B cell (primary cell): Measurements from ENCODE around the gene MAP1LC3B2. TPM values are rescaled to one million over a fixed set of nuclear protein-coding genes. Genes with fewer than 3 reads are reported as not detected.

Experiments used
- ATAC-seq: fragments of 200-7000 bp; cut with Tn5 transposase; one replicate; pipeline ENCODE4 v1.10.0; 2021; ENCODE audit warnings: low read depth, mild to moderate bottlenecking, moderate number of reproducible peaks, moderate library complexity
- CTCF ChIA-PET: fragments of 350-600 bp; sonication (Branson Sonifier 250); formaldehyde crosslinking; loops from one replicate; lab custom pipeline; 2021; ENCODE audit warnings: antibody characterized with exemption, inconsistent platforms; lab: Charles Lee
- POLR2A ChIA-PET: fragments of 350-600 bp; sonication (Branson Sonifier 250); formaldehyde crosslinking; loops from one replicate; lab custom pipeline; 2021; ENCODE audit warnings: antibody characterized with exemption; lab: Charles Lee
- DNase-seq: peaks from one replicate; pipeline ENCODE4 v3.0.0; 2013
- H2AFZ ChIP-seq: 2 replicates; pipeline ENCODE4 v1.6.1; 2012; ENCODE audit warnings: mild to moderate bottlenecking, low read depth, low read length; ENCODE audit not compliant: insufficient read depth, poor library complexity, severe bottlenecking
- H3K27ac ChIP-seq, 2 donors: 1 replicate in 1 of 2; 2 replicates in 1 of 2; pipeline ENCODE4 v1.5.1; 2012 to 2013; ENCODE audit warnings: low read length in 2 of 2, mild to moderate bottlenecking in 2 of 2, moderate library complexity in 1 of 2
- H3K27me3 ChIP-seq, 4 experiments: fragments of 200-600 bp in 1 of 4; sonication (generic) in 1 of 4; replicated peaks in 1 of 4; 1 replicate in 2 of 4; 2 replicates in 2 of 4; pipeline versions ENCODE4 v1.6.1 to v1.7.0; 2013 to 2016; ENCODE audit warnings: low read length in 3 of 4, mild to moderate bottlenecking in 2 of 4, mixed read lengths in 1 of 4, moderate library complexity in 1 of 4; ENCODE audit not compliant: insufficient read depth in 4 of 4, control insufficient read depth in 3 of 4; ENCODE audit errors: control extremely low read depth in 1 of 4
- H3K36me3 ChIP-seq, 2 experiments: replicated peaks in 1 of 2; 1 replicate in 1 of 2; 2 replicates in 1 of 2; pipeline versions ENCODE4 v1.6.1 to v1.7.1; 2013; ENCODE audit warnings: low read length in 1 of 2; ENCODE audit not compliant: insufficient read depth in 2 of 2, control insufficient read depth in 1 of 2; ENCODE audit errors: control extremely low read depth in 1 of 2, extremely low read depth in 1 of 2
- H3K4me1 ChIP-seq, 2 donors: fragments of 200-600 bp in 1 of 2; sonication (generic) in 1 of 2; 1 replicate in 1 of 2; 2 replicates in 1 of 2; pipeline versions ENCODE4 v1.5.1 to v1.6.1; 2013 to 2017; ENCODE audit warnings: low read length in 2 of 2; ENCODE audit not compliant: control insufficient read depth in 2 of 2, insufficient read depth in 2 of 2
- H3K4me2 ChIP-seq: replicated peaks from 2 replicates; pipeline ENCODE3; 2012; ENCODE audit warnings: mild to moderate bottlenecking, low read depth, low read length; ENCODE audit not compliant: poor library complexity, severe bottlenecking
- H3K4me3 ChIP-seq, 5 experiments: fragments of 200-600 bp in 1 of 5; sonication (generic) in 1 of 5; 1 replicate in 3 of 5; 2 replicates in 2 of 5; pipeline versions ENCODE4 v1.5.1 to v1.7.0; 2011 to 2016; ENCODE audit warnings: low read length in 4 of 5, mild to moderate bottlenecking in 4 of 5, low read depth in 2 of 5, control low read depth in 1 of 5, moderate library complexity in 1 of 5; ENCODE audit not compliant: insufficient read depth in 1 of 5; ENCODE audit errors: control extremely low read depth in 1 of 5, extremely low read depth in 1 of 5
- H3K79me2 ChIP-seq: fragments of 200-600 bp; sonication (generic); one replicate; pipeline ENCODE4 v1.6.0; 2016; ENCODE audit warnings: low read length; ENCODE audit not compliant: control insufficient read depth, insufficient read depth
- H3K9ac ChIP-seq: fragments of 200-600 bp; sonication (generic); 2 replicates; pipeline ENCODE4 v1.6.1; 2017; ENCODE audit warnings: mild to moderate bottlenecking, low read length, moderate library complexity
- H3K9me3 ChIP-seq, 3 donors: one replicate each; pipeline versions ENCODE4 v1.6.1 to v1.7.1; 2013; ENCODE audit warnings: low read length in 2 of 3; ENCODE audit not compliant: control insufficient read depth in 2 of 3, insufficient read depth in 1 of 3; ENCODE audit errors: control extremely low read depth in 1 of 3
- H4K20me1 ChIP-seq: 2 replicates; pipeline ENCODE4 v1.6.0; 2012; ENCODE audit warnings: mild to moderate bottlenecking, low read length; ENCODE audit not compliant: insufficient read depth, control insufficient read depth, poor library complexity, severe bottlenecking
- H3K27ac Mint-ChIP-seq: one replicate; pipeline ENCODE4 v1.8.0; 2021; ENCODE audit warnings: mixed read lengths
- H3K27me3 Mint-ChIP-seq: one replicate; pipeline ENCODE4 v1.8.0; 2021; ENCODE audit warnings: mixed read lengths
- H3K4me1 Mint-ChIP-seq: one replicate; pipeline ENCODE4 v1.8.0; 2021; ENCODE audit warnings: mixed read lengths
- H3K4me3 Mint-ChIP-seq: one replicate; pipeline ENCODE4 v1.8.0; 2021; ENCODE audit warnings: mixed read lengths
- H3K9me3 Mint-ChIP-seq: one replicate; pipeline ENCODE4 v1.8.0; 2022; ENCODE audit warnings: mixed read lengths; ENCODE audit not compliant: insufficient read depth
- CTCF ChIP-seq: fragments of 200-600 bp; IDR thresholded peaks from one replicate; pipeline ENCODE4 v1.8.0; 2022; ENCODE audit warnings: antibody characterized with exemption, mild to moderate bottlenecking
- EZH2 ChIP-seq: IDR thresholded peaks from 2 replicates; pipeline ENCODE4 v1.6.1; 2012; ENCODE audit warnings: borderline replicate concordance, low read depth, mild to moderate bottlenecking, moderate library complexity, low read length; ENCODE audit not compliant: insufficient read depth, poor library complexity, severe bottlenecking
- WGBS: methylation state at CpG from one replicate; pipeline ENCODE4 v1.1.5; 2013; ENCODE audit warnings: missing lambda C conversion rate; ENCODE audit not compliant: insufficient coverage; 5-methylcytosine and 5-hydroxymethylcytosine counted together
- intact Hi-C: fragments of 100-400 bp; cut with micrococcal nuclease; formaldehyde crosslinking; loops from one replicate; pipeline ENCODE4 v1.10.0; 2022
- polyA plus RNA-seq: library from polyadenylated mRNA; depleted of rRNA; stranded (reverse); fragments of >200 nt; gene quantifications from 2 replicates; pipeline ENCODE4 v1.2.3, GENCODE V29; 2012
- total RNA-seq, 2 donors: library from RNA; stranded (reverse); fragments of 120-200 nt in 1 of 2; gene quantifications; 1 replicate in 1 of 2; 2 replicates in 1 of 2; pipeline versions ENCODE4 v1.2.3 to v1.2.4, GENCODE V29; 2013 to 2022

MAP1LC3B2 gene
- total and polyA plus RNA-seq, 2 donors (not counting 1 experiment from before 2014, with no cell fraction given), result 0.28 to 1.0 TPM

- Histone ChIP-seq H3K9ac (no peak overlapping the region), H3K27me3 (peaks cover 0 to 9% (median 3%) of the 10 kb centered on the region in 4 experiments), H4K20me1 (no peaks in the 10 kb centered on the region), H3K36me3 (no peaks in the 10 kb centered on the region), H3K4me1 (peaks cover 8 to 11% of the 10 kb centered on the region in 2 donors), H2AFZ (no peak overlapping the region), H3K27ac (no peak overlapping the region), H3K9me3 (no peaks in the 10 kb centered on the region), H3K4me3 (no peak overlapping the region), H3K4me2 (no peak overlapping the region), H3K79me2 (no peaks in the 10 kb centered on the region)
- no peak overlapping the region for H3K4me3 Mint-ChIP-seq
- WGBS, result 91% methylated on average over 16 of the region's 22 CpGs
- TF ChIP-seq CTCF (no peak), EZH2 (no peak)
- intact Hi-C loops, result no loop called here
- ChIA-PET CTCF (no interaction called here), POLR2A (no interaction called here)
- no peak overlapping the region for H3K27ac Mint-ChIP-seq
- H3K4me1 Mint-ChIP-seq, result peaks cover 14% of the 10 kb centered on the region
- no peaks in the 10 kb centered on the region for H3K9me3 Mint-ChIP-seq
- ATAC-seq (no peak), DNase-seq (no peak)
- H3K27me3 Mint-ChIP-seq, result peaks cover 7% of the 10 kb centered on the region
Measured at GRCh38 chr12:116604951-116605641, 45.9 kb downstream of the MAP1LC3B2 start.

GRCh38 chr12:116606397-116606796 is 47.2 kb downstream of the MAP1LC3B2 start:
- no peak overlapping the region for H3K4me2 ChIP-seq
- intact Hi-C loops, result no loop called here
- H4K20me1 ChIP-seq, result no peaks in the 10 kb centered on the region
- ChIA-PET POLR2A (no interaction called here), CTCF (interaction anchor here (0.7 to 1.6 kb wide), 6 partner anchors 100 to 608 kb away, joined by 3 to 4 read pairs (median 3); no protein-coding TSS in a partner anchor)
- no peaks in the 10 kb centered on the region for H3K9me3 Mint-ChIP-seq
- no peaks in the 10 kb centered on the region for H3K9me3 ChIP-seq
- peaks cover 8 to 11% of the 10 kb centered on the region in 2 donors for H3K4me1 ChIP-seq
- ATAC-seq (no peak), DNase-seq (no peak)
- peaks cover 14% of the 10 kb centered on the region for H3K4me1 Mint-ChIP-seq
- H3K36me3 ChIP-seq, result no peaks in the 10 kb centered on the region
- no peak overlapping the region for H2AFZ ChIP-seq
- TF ChIP-seq EZH2, result no peak
- TF ChIP-seq CTCF, result no peak
- no peak overlapping the region for H3K27ac Mint-ChIP-seq
- H3K27me3 ChIP-seq, result peaks cover 0 to 9% (median 3%) of the 10 kb centered on the region in 4 experiments
- no peaks in the 10 kb centered on the region for H3K79me2 ChIP-seq
- H3K27me3 Mint-ChIP-seq, result peaks cover 7% of the 10 kb centered on the region
- no peak overlapping the region for H3K4me3 Mint-ChIP-seq
- H3K4me3 ChIP-seq, result no peak overlapping the region
- 75% methylated on average over 2 of the region's 4 CpGs for WGBS
- H3K27ac ChIP-seq, result no peak overlapping the region
- no peak overlapping the region for H3K9ac ChIP-seq
